GM18868 (cell line): ENCODE measurements around the gene ANKH.
"Not testable (repeated sequence)": the region's sequence is repeated elsewhere in the genome, so short reads cannot be mapped to it uniquely, and the experiment has no call there.

ENCODE experiments used
- ATAC-seq: cut with Tn5 transposase; IDR thresholded peaks from one replicate; pipeline ENCODE4 v1.9.1; 2021; ENCODE audit warnings: mild to moderate bottlenecking, moderate library complexity; ENCODE audit not compliant: unreplicated experiment

The ANKH gene

GRCh38 chr5:14859150-14859549, 12.4 kb downstream of the ANKH start:
- no peak for ATAC-seq

GRCh38 chr5:14855366-14855765, 16.2 kb downstream of the ANKH start:
- ATAC-seq: no peak

- no peak for ATAC-seq
These were observed 16.8 kb downstream of the ANKH start for GRCh38 chr5:14854799-14855198.

- no peak for ATAC-seq
These were observed 17.9 kb downstream of the ANKH start for GRCh38 chr5:14853685-14854084.

GRCh38 chr5:14852779-14853178, 18.8 kb downstream of the ANKH start:
- ATAC-seq: no peak

GRCh38 chr5:14851999-14852526, 19.5 kb downstream of the ANKH start:
- no peak for ATAC-seq

GRCh38 chr5:14851597-14851996, 20.0 kb downstream of the ANKH start:
- ATAC-seq: no peak

GRCh38 chr5:14851050-14851419, 20.5 kb downstream of the ANKH start:
- ATAC-seq: no peak

- ATAC-seq: no peak
These were observed 21.0 kb downstream of the ANKH start for GRCh38 chr5:14850419-14851049.

- no peak for ATAC-seq
These were observed 21.9 kb downstream of the ANKH start for GRCh38 chr5:14849516-14850294.

- ATAC-seq: not testable (repeated sequence)
These were observed 22.6 kb downstream of the ANKH start for GRCh38 chr5:14848942-14849341.

GRCh38 chr5:14848385-14848784, 23.2 kb downstream of the ANKH start:
- ATAC-seq: no peak

- ATAC-seq: no peak
These were observed 24.1 kb downstream of the ANKH start for GRCh38 chr5:14847471-14847870.

GRCh38 chr5:14842117-14842516, 29.5 kb downstream of the ANKH start:
- no peak for ATAC-seq

- no peak for ATAC-seq
These were observed 31.0 kb downstream of the ANKH start for GRCh38 chr5:14840624-14841023.

GRCh38 chr5:14838396-14839319, 32.9 kb downstream of the ANKH start:
- no peak for ATAC-seq

- ATAC-seq: not testable (repeated sequence)
These were observed 34.0 kb downstream of the ANKH start for GRCh38 chr5:14837423-14838122.

GRCh38 chr5:14834584-14835550, 36.7 kb downstream of the ANKH start:
- ATAC-seq: no peak

- ATAC-seq: no peak
These were observed 37.5 kb downstream of the ANKH start for GRCh38 chr5:14834062-14834461.

GRCh38 chr5:14831006-14831338, 40.6 kb downstream of the ANKH start:
- ATAC-seq: no peak
